AG04450 (cell line): ENCODE measurements around the gene NPVF. TPM values are rescaled to one million over a fixed set of nuclear protein-coding genes. Genes with fewer than 3 reads are reported as not detected.

Source experiments
- CTCF ChIA-PET: fragments of 300-600, 350-600 bp; formaldehyde crosslinking; extraction: SDS; loops from one replicate; lab custom pipeline; 2022; ENCODE audit warnings: antibody characterized with exemption, inconsistent platforms; lab: Charles Lee
- POLR2A ChIA-PET: fragments of 350-600 bp; formaldehyde crosslinking; extraction: SDS; loops from one replicate; lab custom pipeline; 2021; ENCODE audit warnings: antibody characterized with exemption, inconsistent platforms; lab: Yijun Ruan, JAX
- DNase-seq: peaks from one replicate; pipeline ENCODE4 v3.0.0-alpha.2; 2011; ENCODE audit warnings: low read depth, low spot score
- H3K27ac ChIP-seq: one replicate; pipeline ENCODE4 v1.5.1; 2012; ENCODE audit warnings: low read depth, low read length, control low read depth
- H3K27me3 ChIP-seq: one replicate; pipeline ENCODE4 v1.6.0; 2012; ENCODE audit warnings: low read length; ENCODE audit not compliant: control insufficient read depth, insufficient read depth
- H3K4me3 ChIP-seq: 2 replicates; pipeline ENCODE4 v1.5.1; 2011; ENCODE audit warnings: mild to moderate bottlenecking, low read depth, low read length, control low read depth
- H3K9me3 ChIP-seq: 2 replicates; pipeline ENCODE4 v1.5.1; 2012; ENCODE audit warnings: low read length; ENCODE audit not compliant: control insufficient read depth, insufficient read depth
- CTCF ChIP-seq: IDR thresholded peaks from 2 replicates; pipeline ENCODE4 v1.5.1; 2011; ENCODE audit warnings: low read depth, low read length, control low read depth, inconsistent platforms
- polyA minus RNA-seq: library from RNA; depleted of rRNA, polyadenylated mRNA; stranded (reverse); fragments of >200 nt; gene quantifications from 2 replicates; pipeline ENCODE4 v1.2.3, GENCODE V29; 2011; rRNA and poly(A)+ RNA removed
- polyA plus RNA-seq: library from polyadenylated mRNA; depleted of rRNA; stranded (reverse); fragments of >200 nt; gene quantifications from 2 replicates; pipeline ENCODE4 v1.2.3, GENCODE V29; 2011; rRNA removed

NPVF gene
- not detected in 2 replicates for polyA plus RNA-seq
- not detected in 2 replicates for polyA minus RNA-seq

GRCh38 chr7:25228386-25228785 lies at the start of gene NPVF:
NPVF (minus strand) TSS chr7:25228486; CDS start chr7:25228439, 47 bp downstream.
- Histone ChIP-seq H3K9me3 (no peaks in the 10 kb centered on the region), H3K4me3 (no peak within 1 kb of the TSS), H3K27ac (no peak within 1 kb of the TSS), H3K27me3 (no peaks in the 10 kb centered on the region)
- TF ChIP-seq CTCF, result no peak
- no peak for DNase-seq
- ChIA-PET POLR2A (no interaction called here), CTCF (interaction anchor here (0.6 to 3.4 kb wide), 7 partner anchors 11 to 1920 kb away, joined by 3 to 18 read pairs (median 3); no protein-coding TSS in a partner anchor)

- POLR2A ChIA-PET, result no interaction called here
- Histone ChIP-seq H3K27me3 (peaks cover 5% of the 10 kb centered on the region), H3K4me3 (no peak overlapping the region), H3K27ac (no peak overlapping the region), H3K9me3 (no peaks in the 10 kb centered on the region)
- DNase-seq, result no peak
- CTCF ChIA-PET, result interaction anchor here (1.3 kb wide), 1 partner anchor 11 kb away, joined by 5 read pairs; no protein-coding TSS in a partner anchor
- no peak for TF ChIP-seq CTCF
These were observed 44.0 kb upstream of the NPVF start for GRCh38 chr7:25272265-25272664.

- no peaks in the 10 kb centered on the region for H3K9me3 ChIP-seq
- H3K27me3 ChIP-seq, result peaks cover 4% of the 10 kb centered on the region
- ChIA-PET POLR2A (no interaction called here), CTCF (no interaction called here)
- H3K4me3 ChIP-seq, result no peak overlapping the region
- no peak overlapping the region for H3K27ac ChIP-seq
- TF ChIP-seq CTCF, result no peak
- DNase-seq, result no peak
These were observed 35.1 kb upstream of the NPVF start for GRCh38 chr7:25263337-25263736.

GRCh38 chr7:25262586-25262985 lies 34.3 kb upstream of the NPVF start:
- Histone ChIP-seq H3K4me3 (no peak overlapping the region), H3K27me3 (peaks cover 8% of the 10 kb centered on the region), H3K9me3 (no peaks in the 10 kb centered on the region), H3K27ac (no peak overlapping the region)
- ChIA-PET POLR2A (no interaction called here), CTCF (interaction anchor here (5.2 kb wide), 1 partner anchor 590 kb away, joined by 128 read pairs; no protein-coding TSS in a partner anchor)
- no peak for DNase-seq
- TF ChIP-seq CTCF, result no peak

GRCh38 chr7:25261545-25262140 lies 33.4 kb upstream of the NPVF start:
- Histone ChIP-seq H3K27me3 (peaks cover 8% of the 10 kb centered on the region), H3K9me3 (no peaks in the 10 kb centered on the region), H3K4me3 (no peak overlapping the region), H3K27ac (no peak overlapping the region)
- DNase-seq, result no peak
- ChIA-PET POLR2A (no interaction called here), CTCF (interaction anchor here (1.0 to 6.1 kb wide), 5 partner anchors 10 to 591 kb away, joined by 4 to 234 read pairs (median 128); no protein-coding TSS in a partner anchor)
- no peak for TF ChIP-seq CTCF
